GM12878 (cell line): ENCODE data around the gene SLC9C1. TPM values are rescaled to one million over a fixed set of nuclear protein-coding genes. Genes with fewer than 3 reads are reported as not detected.
A peak's percentile ranks its signal among the peaks of the same experiment; 100 is the strongest.

Experiments
- CHD1 ChIP-seq: IDR thresholded peaks from 2 replicates; pipeline ENCODE4 v1.6.1; 2012; ENCODE audit warnings: low read depth, low read length, improper control_type of control experiment
- CHD2 ChIP-seq: IDR thresholded peaks from 2 replicates; pipeline ENCODE4 v1.6.1; 2011; ENCODE audit warnings: low read depth, low read length, improper control_type of control experiment, borderline replicate concordance
- EZH2 ChIP-seq: IDR thresholded peaks from 2 replicates; pipeline ENCODE4 v1.6.1; 2012; ENCODE audit warnings: low read depth, mild to moderate bottlenecking, control low read depth, inconsistent platforms, low read length, borderline replicate concordance; ENCODE audit not compliant: control insufficient read depth
- HCFC1 ChIP-seq: fragments of 150-350 bp; IDR thresholded peaks from 2 replicates; pipeline ENCODE4 v1.6.1; 2014; ENCODE audit warnings: low read length
- HSF1 ChIP-seq: fragments of 150-350 bp; IDR thresholded peaks from 2 replicates; pipeline ENCODE4 v1.6.1; 2014; ENCODE audit warnings: mild to moderate bottlenecking, low read depth, low read length
- IKZF1 ChIP-seq: fragments of 450-650 bp; conservative IDR thresholded peaks from 2 replicates; pipeline ENCODE4 v1.6.1; 2017; ENCODE audit warnings: antibody characterized with exemption, mild to moderate bottlenecking
- RB1 ChIP-seq: fragments of 450-650 bp; formaldehyde crosslinking; IDR thresholded peaks from 2 replicates; pipeline ENCODE4 v1.6.1; 2017; ENCODE audit warnings: mild to moderate bottlenecking, borderline replicate concordance
- RBBP5 ChIP-seq: fragments of 200-600 bp; sonication (generic); conservative IDR thresholded peaks from 2 replicates; pipeline ENCODE4 v1.6.1; 2016
- RFX5 ChIP-seq: IDR thresholded peaks from 2 replicates; pipeline ENCODE4 v1.6.1; 2011; ENCODE audit warnings: low read depth, low read length, improper control_type of control experiment
- TBL1XR1 ChIP-seq: IDR thresholded peaks from 2 replicates; pipeline ENCODE4 v1.6.1; 2012; ENCODE audit warnings: low read depth, low read length, improper control_type of control experiment
- TCF12 ChIP-seq: IDR thresholded peaks from 2 replicates; pipeline ENCODE4 v1.6.1; 2011; ENCODE audit warnings: low read depth, mild to moderate bottlenecking, low read length
- ZBED1 ChIP-seq: IDR thresholded peaks from 2 replicates; pipeline ENCODE4 v1.6.1; 2016; ENCODE audit warnings: borderline replicate concordance
- ZNF217 ChIP-seq: fragments of 450-650 bp; IDR thresholded peaks from 2 replicates; pipeline ENCODE4 v1.6.1; 2017; ENCODE audit warnings: antibody characterized with exemption, mild to moderate bottlenecking
- ZNF274 ChIP-seq: IDR thresholded peaks from one replicate; pipeline ENCODE4 v1.8.0; 2011; ENCODE audit not compliant: insufficient read length, insufficient read depth
- ZZZ3 ChIP-seq: IDR thresholded peaks from 2 replicates; pipeline ENCODE4 v1.6.1; 2011; ENCODE audit warnings: low read depth; ENCODE audit not compliant: control insufficient read depth, insufficient read length
- polyA plus RNA-seq, 11 experiments: library from polyadenylated mRNA; depleted of rRNA in 4 of 11; unstranded in 6 of 11; stranded (reverse) in 5 of 11; fragments of >200 nt; fragmentation: Nextera tagmentation in 4 of 11; fragmentation: Illumina TruSeq in 1 of 11; extraction: Ambion mirVana in 4 of 11; extraction: Trizol in 1 of 11; gene quantifications; 1 replicate in 1 of 11; 2 replicates in 10 of 11; pipeline versions ENCODE4 v1.2.1 to v1.2.3, GENCODE V29; 2011 to 2016; ENCODE audit warnings: inconsistent platforms in 2 of 11, missing spikeins in 2 of 11, low read depth in 1 of 11
- total RNA-seq, 4 experiments: library from RNA; depleted of rRNA in 3 of 4; stranded (reverse); fragments of >200 nt in 3 of 4; fragmentation: Illumina TruSeq in 1 of 4; extraction: Trizol in 1 of 4; gene quantifications; 2 replicates each; pipeline versions ENCODE4 v1.2.1 to v1.2.3, GENCODE V29; 2013 to 2021
- TF ChIP-seq, protein P1 (sequence below): fragments of 450-650 bp; formaldehyde crosslinking; IDR thresholded peaks from 2 replicates; pipeline ENCODE4 v1.4.0; 2020; ENCODE audit warnings: mild to moderate bottlenecking, moderate library complexity
- TF ChIP-seq, protein P2 (sequence below): IDR thresholded peaks from 2 replicates; pipeline ENCODE4 v1.6.1; 2011; ENCODE audit warnings: low read depth, low read length, improper control_type of control experiment, borderline replicate concordance
- TF ChIP-seq, protein P3 (sequence below): fragments of 450-650 bp; conservative IDR thresholded peaks from 2 replicates; pipeline ENCODE4 v1.6.1; 2017; ENCODE audit warnings: mild to moderate bottlenecking, moderate library complexity
- TF ChIP-seq, protein P4 (sequence below): fragments of 450-650 bp; IDR thresholded peaks from 2 replicates; pipeline ENCODE4 v1.6.1; 2016; ENCODE audit warnings: mild to moderate bottlenecking
- TF ChIP-seq, protein P5 (sequence below), 3 experiments: IDR thresholded peaks in 2 of 3; conservative IDR thresholded peaks in 1 of 3; 2 replicates each; pipeline ENCODE4 v1.5.1; 2011; ENCODE audit warnings: low read depth in 3 of 3, low read length in 3 of 3, mild to moderate bottlenecking in 3 of 3, control low read depth in 2 of 3, moderate library complexity in 2 of 3, inconsistent platforms in 1 of 3, mixed read lengths in 1 of 3; ENCODE audit not compliant: control insufficient read depth in 2 of 3, insufficient read depth in 1 of 3; ENCODE audit errors: extremely low read depth in 1 of 3

Gene SLC9C1
- total and polyA plus RNA-seq, 10 of the 15 experiments (the other 5 are each of a cell fraction or from before 2014, with no cell fraction given) = not detected

DNA sequence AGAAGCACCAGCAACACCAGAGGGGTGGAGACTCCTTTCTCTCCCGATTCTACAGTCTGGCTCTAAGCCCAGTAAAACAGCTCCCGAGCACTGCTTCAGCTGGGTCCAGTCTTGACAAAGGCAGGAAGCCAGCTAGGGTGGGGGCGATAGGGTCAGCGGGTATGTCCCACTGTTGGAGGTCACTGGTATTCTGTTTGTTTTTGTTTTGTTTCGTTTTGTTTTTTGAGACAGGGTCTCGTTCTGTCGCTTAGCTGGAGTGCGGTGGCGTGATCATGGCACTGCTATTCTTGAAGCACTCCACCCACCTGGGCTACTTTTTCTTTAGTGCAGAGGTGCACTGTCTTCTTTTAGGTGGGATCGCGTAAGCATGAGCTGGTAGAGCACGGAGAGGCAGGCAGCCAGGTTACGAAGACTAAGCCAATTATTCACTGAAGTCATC is 177.2 kb downstream of the SLC9C1 start (continued):
- TF ChIP-seq, protein P1, sequence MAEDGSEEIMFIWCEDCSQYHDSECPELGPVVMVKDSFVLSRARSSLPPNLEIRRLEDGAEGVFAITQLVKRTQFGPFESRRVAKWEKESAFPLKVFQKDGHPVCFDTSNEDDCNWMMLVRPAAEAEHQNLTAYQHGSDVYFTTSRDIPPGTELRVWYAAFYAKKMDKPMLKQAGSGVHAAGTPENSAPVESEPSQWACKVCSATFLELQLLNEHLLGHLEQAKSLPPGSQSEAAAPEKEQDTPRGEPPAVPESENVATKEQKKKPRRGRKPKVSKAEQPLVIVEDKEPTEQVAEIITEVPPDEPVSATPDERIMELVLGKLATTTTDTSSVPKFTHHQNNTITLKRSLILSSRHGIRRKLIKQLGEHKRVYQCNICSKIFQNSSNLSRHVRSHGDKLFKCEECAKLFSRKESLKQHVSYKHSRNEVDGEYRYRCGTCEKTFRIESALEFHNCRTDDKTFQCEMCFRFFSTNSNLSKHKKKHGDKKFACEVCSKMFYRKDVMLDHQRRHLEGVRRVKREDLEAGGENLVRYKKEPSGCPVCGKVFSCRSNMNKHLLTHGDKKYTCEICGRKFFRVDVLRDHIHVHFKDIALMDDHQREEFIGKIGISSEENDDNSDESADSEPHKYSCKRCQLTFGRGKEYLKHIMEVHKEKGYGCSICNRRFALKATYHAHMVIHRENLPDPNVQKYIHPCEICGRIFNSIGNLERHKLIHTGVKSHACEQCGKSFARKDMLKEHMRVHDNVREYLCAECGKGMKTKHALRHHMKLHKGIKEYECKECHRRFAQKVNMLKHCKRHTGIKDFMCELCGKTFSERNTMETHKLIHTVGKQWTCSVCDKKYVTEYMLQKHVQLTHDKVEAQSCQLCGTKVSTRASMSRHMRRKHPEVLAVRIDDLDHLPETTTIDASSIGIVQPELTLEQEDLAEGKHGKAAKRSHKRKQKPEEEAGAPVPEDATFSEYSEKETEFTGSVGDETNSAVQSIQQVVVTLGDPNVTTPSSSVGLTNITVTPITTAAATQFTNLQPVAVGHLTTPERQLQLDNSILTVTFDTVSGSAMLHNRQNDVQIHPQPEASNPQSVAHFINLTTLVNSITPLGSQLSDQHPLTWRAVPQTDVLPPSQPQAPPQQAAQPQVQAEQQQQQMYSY (CRISPR knock-in tag) = no peak
- TF ChIP-seq ZNF274 (no peak), ZNF217 (no peak), HSF1 (no peak), HCFC1 (no peak), RFX5 (no peak), RB1 (no peak), TCF12 (no peak), TBL1XR1 (no peak), CHD2 (no peak), RBBP5 (no peak), ZZZ3 (no peak), CHD1 (no peak; the same call in 1 of the 2 replicates), ZBED1 (0 out of 2 replicates have a peak, but pooled peaks have one; percentile 52), IKZF1 (peak; percentile 29; the same call in 1 of the 2 replicates), EZH2 (no peak)
- TF ChIP-seq, protein P2, sequence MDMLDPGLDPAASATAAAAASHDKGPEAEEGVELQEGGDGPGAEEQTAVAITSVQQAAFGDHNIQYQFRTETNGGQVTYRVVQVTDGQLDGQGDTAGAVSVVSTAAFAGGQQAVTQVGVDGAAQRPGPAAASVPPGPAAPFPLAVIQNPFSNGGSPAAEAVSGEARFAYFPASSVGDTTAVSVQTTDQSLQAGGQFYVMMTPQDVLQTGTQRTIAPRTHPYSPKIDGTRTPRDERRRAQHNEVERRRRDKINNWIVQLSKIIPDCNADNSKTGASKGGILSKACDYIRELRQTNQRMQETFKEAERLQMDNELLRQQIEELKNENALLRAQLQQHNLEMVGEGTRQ = no peak
- TF ChIP-seq, protein P3, sequence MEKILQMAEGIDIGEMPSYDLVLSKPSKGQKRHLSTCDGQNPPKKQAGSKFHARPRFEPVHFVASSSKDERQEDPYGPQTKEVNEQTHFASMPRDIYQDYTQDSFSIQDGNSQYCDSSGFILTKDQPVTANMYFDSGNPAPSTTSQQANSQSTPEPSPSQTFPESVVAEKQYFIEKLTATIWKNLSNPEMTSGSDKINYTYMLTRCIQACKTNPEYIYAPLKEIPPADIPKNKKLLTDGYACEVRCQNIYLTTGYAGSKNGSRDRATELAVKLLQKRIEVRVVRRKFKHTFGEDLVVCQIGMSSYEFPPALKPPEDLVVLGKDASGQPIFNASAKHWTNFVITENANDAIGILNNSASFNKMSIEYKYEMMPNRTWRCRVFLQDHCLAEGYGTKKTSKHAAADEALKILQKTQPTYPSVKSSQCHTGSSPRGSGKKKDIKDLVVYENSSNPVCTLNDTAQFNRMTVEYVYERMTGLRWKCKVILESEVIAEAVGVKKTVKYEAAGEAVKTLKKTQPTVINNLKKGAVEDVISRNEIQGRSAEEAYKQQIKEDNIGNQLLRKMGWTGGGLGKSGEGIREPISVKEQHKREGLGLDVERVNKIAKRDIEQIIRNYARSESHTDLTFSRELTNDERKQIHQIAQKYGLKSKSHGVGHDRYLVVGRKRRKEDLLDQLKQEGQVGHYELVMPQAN = no peak
- TF ChIP-seq, protein P4, sequence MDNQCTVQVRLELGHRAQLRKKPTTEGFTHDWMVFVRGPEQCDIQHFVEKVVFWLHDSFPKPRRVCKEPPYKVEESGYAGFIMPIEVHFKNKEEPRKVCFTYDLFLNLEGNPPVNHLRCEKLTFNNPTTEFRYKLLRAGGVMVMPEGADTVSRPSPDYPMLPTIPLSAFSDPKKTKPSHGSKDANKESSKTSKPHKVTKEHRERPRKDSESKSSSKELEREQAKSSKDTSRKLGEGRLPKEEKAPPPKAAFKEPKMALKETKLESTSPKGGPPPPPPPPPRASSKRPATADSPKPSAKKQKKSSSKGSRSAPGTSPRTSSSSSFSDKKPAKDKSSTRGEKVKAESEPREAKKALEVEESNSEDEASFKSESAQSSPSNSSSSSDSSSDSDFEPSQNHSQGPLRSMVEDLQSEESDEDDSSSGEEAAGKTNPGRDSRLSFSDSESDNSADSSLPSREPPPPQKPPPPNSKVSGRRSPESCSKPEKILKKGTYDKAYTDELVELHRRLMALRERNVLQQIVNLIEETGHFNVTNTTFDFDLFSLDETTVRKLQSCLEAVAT = peak; percentile 98
- TF ChIP-seq, protein P5, sequence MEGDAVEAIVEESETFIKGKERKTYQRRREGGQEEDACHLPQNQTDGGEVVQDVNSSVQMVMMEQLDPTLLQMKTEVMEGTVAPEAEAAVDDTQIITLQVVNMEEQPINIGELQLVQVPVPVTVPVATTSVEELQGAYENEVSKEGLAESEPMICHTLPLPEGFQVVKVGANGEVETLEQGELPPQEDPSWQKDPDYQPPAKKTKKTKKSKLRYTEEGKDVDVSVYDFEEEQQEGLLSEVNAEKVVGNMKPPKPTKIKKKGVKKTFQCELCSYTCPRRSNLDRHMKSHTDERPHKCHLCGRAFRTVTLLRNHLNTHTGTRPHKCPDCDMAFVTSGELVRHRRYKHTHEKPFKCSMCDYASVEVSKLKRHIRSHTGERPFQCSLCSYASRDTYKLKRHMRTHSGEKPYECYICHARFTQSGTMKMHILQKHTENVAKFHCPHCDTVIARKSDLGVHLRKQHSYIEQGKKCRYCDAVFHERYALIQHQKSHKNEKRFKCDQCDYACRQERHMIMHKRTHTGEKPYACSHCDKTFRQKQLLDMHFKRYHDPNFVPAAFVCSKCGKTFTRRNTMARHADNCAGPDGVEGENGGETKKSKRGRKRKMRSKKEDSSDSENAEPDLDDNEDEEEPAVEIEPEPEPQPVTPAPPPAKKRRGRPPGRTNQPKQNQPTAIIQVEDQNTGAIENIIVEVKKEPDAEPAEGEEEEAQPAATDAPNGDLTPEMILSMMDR (IDR thresholded peaks at IDR 0.05 in 2 of 3, conservative IDR thresholded peaks at IDR 0.05 in 1 of 3; ENCODE audit: control insufficient read depth in 2 of 3, extremely low read depth in 1 of 3, insufficient read depth in 1 of 3, low read depth in 3 of 3, low read length in 3 of 3) = no peak
